Measurements from ENCODE around the gene MALT1. TPM values are rescaled to one million over a fixed set of nuclear protein-coding genes. Genes with fewer than 3 reads are reported as not detected.
A peak's percentile ranks its signal among the peaks of the same experiment; 100 is the strongest.

The MALT1 gene
- total RNA-seq (10 to 100 TPM; 82.3 to 84.5 TPM), total RNA-seq (165 to 493 (median 260) reads per million in 172 experiments)
- polyA plus RNA-seq (2013, experiment 1 of 2), result 67.7 TPM
- 70.6 TPM for polyA plus RNA-seq (2013, experiment 2 of 2)

DNA sequence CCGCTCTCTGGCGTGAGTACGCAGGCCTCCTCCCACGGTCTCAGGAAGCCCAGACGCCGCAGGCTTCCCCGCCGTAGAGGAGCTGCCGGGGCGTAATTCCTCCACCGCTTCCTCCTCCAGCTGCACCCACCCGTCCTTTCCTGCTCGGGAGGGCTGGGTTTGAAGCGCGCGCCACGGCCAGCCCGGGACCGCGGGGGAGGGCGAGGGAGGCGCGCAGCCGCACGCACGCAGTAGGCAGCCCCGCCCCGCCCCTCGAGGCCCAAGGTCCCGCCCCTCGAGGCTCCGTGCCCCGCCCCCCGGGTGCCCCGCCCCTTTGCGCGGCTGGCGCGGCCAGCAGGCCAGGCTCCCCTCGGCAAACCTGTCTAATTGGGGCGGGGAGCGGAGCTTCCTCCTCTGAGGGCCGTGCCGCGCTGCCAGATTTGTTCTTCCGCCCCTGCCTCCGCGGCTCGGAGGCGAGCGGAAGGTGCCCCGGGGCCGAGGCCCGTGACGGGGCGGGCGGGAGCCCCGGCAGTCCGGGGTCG is at the start of gene MALT1:
TSS of gene MALT1 (plus strand) at position 355 of the 521 bp plus-strand sequence. CDS start 179 bp downstream, outside the sequence.
- peak within 1 kb of the TSS; percentile 90 for H3K4me3 ChIP-seq (ENCODE audit: low read length)
- DNase-seq, result peak; percentile 87 to 99 (median 96)
- H3K4me1 Mint-ChIP-seq (ENCODE audit: low read depth), result peaks cover 68% of the 10 kb centered on the region
- intact Hi-C loops (cut with DNase I, micrococcal nuclease), result loop anchor here (1.0 to 10.0 kb wide), 7 partner anchors 13 to 464 kb away; partner anchors contain the start of genes ALPK2 (in 1 of the 2) and SEC11C (in 1 of the 2)
- CTCF ChIA-PET, result interaction anchor here (0.9 to 3.8 kb wide), 10 partner anchors 12 to 141 kb away, joined by 3 to 21 read pairs (median 7); no protein-coding TSS in a partner anchor
- POLR2A ChIA-PET, result interaction anchor here (0.6 to 7.9 kb wide), 47 partner anchors 8 to 166 kb away, joined by 3 to 270 read pairs (median 5); partner anchors contain the start of gene ALPK2
- peak within 1 kb of the TSS; percentile 99 for H3K4me3 Mint-ChIP-seq
- peaks cover 31% of the 10 kb centered on the region for H3K36me3 Mint-ChIP-seq (ENCODE audit: low read depth)
- TF ChIP-seq, protein P1, sequence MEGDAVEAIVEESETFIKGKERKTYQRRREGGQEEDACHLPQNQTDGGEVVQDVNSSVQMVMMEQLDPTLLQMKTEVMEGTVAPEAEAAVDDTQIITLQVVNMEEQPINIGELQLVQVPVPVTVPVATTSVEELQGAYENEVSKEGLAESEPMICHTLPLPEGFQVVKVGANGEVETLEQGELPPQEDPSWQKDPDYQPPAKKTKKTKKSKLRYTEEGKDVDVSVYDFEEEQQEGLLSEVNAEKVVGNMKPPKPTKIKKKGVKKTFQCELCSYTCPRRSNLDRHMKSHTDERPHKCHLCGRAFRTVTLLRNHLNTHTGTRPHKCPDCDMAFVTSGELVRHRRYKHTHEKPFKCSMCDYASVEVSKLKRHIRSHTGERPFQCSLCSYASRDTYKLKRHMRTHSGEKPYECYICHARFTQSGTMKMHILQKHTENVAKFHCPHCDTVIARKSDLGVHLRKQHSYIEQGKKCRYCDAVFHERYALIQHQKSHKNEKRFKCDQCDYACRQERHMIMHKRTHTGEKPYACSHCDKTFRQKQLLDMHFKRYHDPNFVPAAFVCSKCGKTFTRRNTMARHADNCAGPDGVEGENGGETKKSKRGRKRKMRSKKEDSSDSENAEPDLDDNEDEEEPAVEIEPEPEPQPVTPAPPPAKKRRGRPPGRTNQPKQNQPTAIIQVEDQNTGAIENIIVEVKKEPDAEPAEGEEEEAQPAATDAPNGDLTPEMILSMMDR (IDR thresholded peaks at IDR 0.05), result no peak
- peak within 1 kb of the TSS; percentile 52 to 64 for H3K27ac ChIP-seq (ENCODE audit: low read depth in 1 of 2, low read length in 2 of 2)
- no peaks in the 10 kb centered on the region for H3K27me3 ChIP-seq (ENCODE audit: control insufficient read depth in 1 of 2, insufficient read depth in 2 of 2, low read length in 2 of 2)
- H3K36me3 ChIP-seq (ENCODE audit: insufficient read depth, low read length), result peaks cover 4% of the 10 kb centered on the region
- H3K4me1 ChIP-seq (ENCODE audit: insufficient read depth, low read length), result peaks cover 44% of the 10 kb centered on the region
- H3K9me3 ChIP-seq (ENCODE audit: control insufficient read depth in 1 of 2, insufficient read depth in 1 of 2, low read length in 2 of 2), result no peaks in the 10 kb centered on the region
- H3K27me3 Mint-ChIP-seq, result no peaks in the 10 kb centered on the region
- no peaks in the 10 kb centered on the region for H3K9me3 Mint-ChIP-seq
- peak; percentile 84 for ATAC-seq (ENCODE audit: poor library complexity)
- H3K27ac Mint-ChIP-seq, result peak within 1 kb of the TSS; percentile 96

DNA sequence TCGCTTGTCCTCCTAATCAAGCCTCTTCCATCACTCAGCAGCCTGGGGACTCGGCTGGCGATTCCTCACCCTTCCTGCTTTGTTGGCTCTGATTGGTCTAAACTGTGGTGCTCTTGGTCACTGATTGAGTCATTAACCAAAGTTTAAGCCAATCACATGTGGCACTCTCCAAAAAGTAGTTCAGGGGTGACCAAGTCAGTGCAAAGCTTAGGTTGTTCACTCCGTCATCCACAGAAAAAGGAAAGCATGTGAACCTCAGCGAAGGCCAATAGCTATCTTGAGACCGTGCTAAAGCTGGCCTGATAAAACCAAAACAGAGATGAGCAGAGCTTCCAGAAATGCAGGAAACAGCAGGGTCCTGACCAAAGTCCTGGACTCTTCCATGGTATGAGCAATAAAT is 47.3 kb upstream of the MALT1 start:
- ChIA-PET CTCF (no interaction called here), POLR2A (no interaction called here)
- Mint-ChIP-seq H3K36me3 (ENCODE audit: low read depth) (no peaks in the 10 kb centered on the region), H3K27ac (no peak overlapping the region), H3K27me3 (no peaks in the 10 kb centered on the region), H3K4me1 (ENCODE audit: low read depth) (peaks cover 16% of the 10 kb centered on the region), H3K4me3 (no peak overlapping the region), H3K9me3 (no peaks in the 10 kb centered on the region)
- Histone ChIP-seq H3K4me3 (ENCODE audit: low read length) (no peak overlapping the region), H3K27me3 (ENCODE audit: control insufficient read depth in 1 of 2, insufficient read depth in 2 of 2, low read length in 2 of 2) (no peaks in the 10 kb centered on the region), H3K9me3 (ENCODE audit: control insufficient read depth in 1 of 2, insufficient read depth in 1 of 2, low read length in 2 of 2) (no peaks in the 10 kb centered on the region), H3K36me3 (ENCODE audit: insufficient read depth, low read length) (no peaks in the 10 kb centered on the region), H3K4me1 (ENCODE audit: insufficient read depth, low read length) (peaks cover 12% of the 10 kb centered on the region), H3K27ac (ENCODE audit: low read depth in 1 of 2, low read length in 2 of 2) (no peak overlapping the region)
- ATAC-seq (ENCODE audit: poor library complexity) (no peak), DNase-seq (no peak)
- TF ChIP-seq, protein P1 (IDR thresholded peaks at IDR 0.05), result no peak
- intact Hi-C loops (cut with DNase I, micrococcal nuclease), result no loop called here

- Histone ChIP-seq H3K27ac (ENCODE audit: low read depth in 1 of 2, low read length in 2 of 2) (no peak overlapping the region), H3K9me3 (ENCODE audit: control insufficient read depth in 1 of 2, insufficient read depth in 1 of 2, low read length in 2 of 2) (no peaks in the 10 kb centered on the region), H3K36me3 (ENCODE audit: insufficient read depth, low read length) (no peaks in the 10 kb centered on the region), H3K4me1 (ENCODE audit: insufficient read depth, low read length) (peaks cover 16% of the 10 kb centered on the region), H3K27me3 (ENCODE audit: control insufficient read depth in 1 of 2, insufficient read depth in 2 of 2, low read length in 2 of 2) (no peaks in the 10 kb centered on the region), H3K4me3 (ENCODE audit: low read length) (no peak overlapping the region)
- POLR2A ChIA-PET, result interaction anchor here (0.7 to 1.8 kb wide), 3 partner anchors 9 to 45 kb away, joined by 3 to 8 read pairs (median 4); partner anchors contain the start of gene MALT1
- Mint-ChIP-seq H3K4me1 (ENCODE audit: low read depth) (peaks cover 32% of the 10 kb centered on the region), H3K27ac (peak overlapping the region; percentile 66), H3K27me3 (no peaks in the 10 kb centered on the region), H3K9me3 (no peaks in the 10 kb centered on the region), H3K36me3 (ENCODE audit: low read depth) (no peaks in the 10 kb centered on the region), H3K4me3 (no peak overlapping the region)
- TF ChIP-seq, protein P1 (IDR thresholded peaks at IDR 0.05), result no peak
- DNase-seq (peak in 3 of 14 experiments; percentile 32 to 47 (median 36)), ATAC-seq (ENCODE audit: poor library complexity) (no peak)
- CTCF ChIA-PET, result no interaction called here
- intact Hi-C loops (cut with DNase I, micrococcal nuclease), result loop anchor here in 1 of 2 experiments (5.0 kb wide), 1 partner anchor 46 kb away; the partner anchor contains the start of gene MALT1
Measured at GRCh38 chr18:58625839-58626238, 45.4 kb upstream of the MALT1 start.

Measured in CD4-positive, alpha-beta T cell (primary cell).